Colon (tissue), 2 donors: Measurements from ENCODE around the gene SUPT3H.

Source experiments
- FAIRE-seq: peaks from 2 replicates; lab custom pipeline; 2012; peaks lifted over from hg19 to GRCh38; lab: Jason Lieb, UNC
- donor health status: control.
- donor health status: control.

The SUPT3H gene

GRCh38 chr6:44828780-44829179, 549.0 kb downstream of the SUPT3H start:
- FAIRE-seq, result no peak

- FAIRE-seq, result no peak
Observed at GRCh38 chr6:44826025-44826676, 551.6 kb downstream of the SUPT3H start.

GRCh38 chr6:44825273-44825672, 552.5 kb downstream of the SUPT3H start:
- no peak for FAIRE-seq

- no peak for FAIRE-seq
Observed at GRCh38 chr6:44824567-44824966, 553.2 kb downstream of the SUPT3H start.

GRCh38 chr6:44820759-44821158, 557.0 kb downstream of the SUPT3H start:
- no peak for FAIRE-seq

- no peak for FAIRE-seq
Observed at GRCh38 chr6:44820321-44820720, 557.4 kb downstream of the SUPT3H start.

GRCh38 chr6:44811456-44811855, 566.3 kb downstream of the SUPT3H start:
- no peak for FAIRE-seq

- no peak for FAIRE-seq
Observed at GRCh38 chr6:44809258-44809657, 568.5 kb downstream of the SUPT3H start.

- no peak for FAIRE-seq
Observed at GRCh38 chr6:44808148-44808547, 569.6 kb downstream of the SUPT3H start.

GRCh38 chr6:44806656-44807055, 571.1 kb downstream of the SUPT3H start:
- FAIRE-seq, result no peak

- FAIRE-seq, result no peak
Observed at GRCh38 chr6:44805238-44805846, 572.4 kb downstream of the SUPT3H start.

- no peak for FAIRE-seq
Observed at GRCh38 chr6:44804546-44805159, 573.1 kb downstream of the SUPT3H start.

GRCh38 chr6:44804016-44804415, 573.7 kb downstream of the SUPT3H start:
- FAIRE-seq, result no peak

- FAIRE-seq, result no peak
Observed at GRCh38 chr6:44800784-44801592, 576.7 kb downstream of the SUPT3H start.

- FAIRE-seq, result no peak
Observed at GRCh38 chr6:44800171-44800783, 577.5 kb downstream of the SUPT3H start.

- FAIRE-seq, result no peak
Observed at GRCh38 chr6:44797746-44798145, 580.0 kb downstream of the SUPT3H start.

- FAIRE-seq, result no peak
Observed at GRCh38 chr6:44795326-44795725, 582.4 kb downstream of the SUPT3H start.

- no peak for FAIRE-seq
Observed at GRCh38 chr6:44789806-44790205, 587.9 kb downstream of the SUPT3H start.

GRCh38 chr6:44789061-44789460, 588.7 kb downstream of the SUPT3H start:
- no peak for FAIRE-seq

GRCh38 chr6:44788387-44788981, 589.2 kb downstream of the SUPT3H start:
- FAIRE-seq, result no peak

GRCh38 chr6:44787254-44787834, 590.4 kb downstream of the SUPT3H start:
- no peak for FAIRE-seq

- no peak for FAIRE-seq
Observed at GRCh38 chr6:44785130-44785529, 592.6 kb downstream of the SUPT3H start.
